IMR-90 (cell line): Measurements from ENCODE around the gene MTR. TPM values are rescaled to one million over a fixed set of nuclear protein-coding genes. Genes with fewer than 3 reads are reported as not detected.

Experiments
- ATAC-seq: fragments of 200-7000 bp; cut with Tn5 transposase; 2 replicates; pipeline ENCODE4 v1.9.1; 2020; ENCODE audit warnings: low read depth, mild to moderate bottlenecking, moderate library complexity
- BruUV-seq: library from RNA; stranded (reverse); fragments of 400-500 nt; replicated peaks from 2 replicates; lab custom pipeline; 2021; lab: Mats Ljungman, UMichigan
- CTCF ChIA-PET: fragments of 300-600 bp; formaldehyde crosslinking; extraction: SDS; loops from one replicate; lab custom pipeline; 2021; ENCODE audit warnings: antibody characterized with exemption; lab: Yijun Ruan, JAX
- POLR2A ChIA-PET: fragments of 300-600 bp; sonication (Branson Sonifier 250); formaldehyde crosslinking; loops from one replicate; lab custom pipeline; 2022; ENCODE audit warnings: antibody characterized with exemption; ENCODE audit not compliant: unreplicated experiment; lab: Charles Lee
- DNase-seq: peaks from one replicate; pipeline ENCODE4 v3.0.0; 2013
- H2AFZ ChIP-seq: replicated peaks from 2 replicates; pipeline ENCODE3; 2013; ENCODE audit warnings: low read length, mild to moderate bottlenecking; ENCODE audit not compliant: poor library complexity
- H2AK5ac ChIP-seq: 2 replicates; pipeline ENCODE4 v1.6.1; 2013; ENCODE audit warnings: low read depth, low read length, inconsistent platforms
- H2AK9ac ChIP-seq: replicated peaks from 2 replicates; pipeline ENCODE3; 2013; ENCODE audit warnings: mild to moderate bottlenecking, low read depth, low read length, moderate library complexity; ENCODE audit not compliant: poor library complexity
- H2BK120ac ChIP-seq: 2 replicates; pipeline ENCODE4 v1.6.1; 2013; ENCODE audit warnings: low read depth, low read length, inconsistent platforms
- H2BK15ac ChIP-seq: 3 replicates; pipeline ENCODE4 v1.6.1; 2013; ENCODE audit warnings: low read depth, low read length, inconsistent platforms
- H2BK20ac ChIP-seq: 2 replicates; pipeline ENCODE4 v1.6.1; 2013; ENCODE audit warnings: low read depth, mild to moderate bottlenecking, inconsistent platforms, low read length, moderate library complexity
- H2BK5ac ChIP-seq: 2 replicates; pipeline ENCODE4 v1.6.1; 2013; ENCODE audit warnings: mild to moderate bottlenecking, low read depth, low read length, inconsistent platforms; ENCODE audit not compliant: poor library complexity, severe bottlenecking
- H3K14ac ChIP-seq: replicated peaks from 2 replicates; pipeline ENCODE4 v1.6.1; 2013; ENCODE audit warnings: low read depth, low read length, inconsistent platforms
- H3K18ac ChIP-seq: 2 replicates; pipeline ENCODE4 v1.6.1; 2013; ENCODE audit warnings: low read depth, low read length, control low read depth
- H3K23ac ChIP-seq: 2 replicates; pipeline ENCODE4 v1.6.1; 2013; ENCODE audit warnings: low read depth, low read length, inconsistent platforms
- H3K27ac ChIP-seq: 2 replicates; pipeline ENCODE4 v1.5.1; 2013; ENCODE audit warnings: mild to moderate bottlenecking, control low read depth, low read length; ENCODE audit not compliant: insufficient read depth
- H3K27me3 ChIP-seq: 2 replicates; pipeline ENCODE4 v1.6.1; 2013; ENCODE audit warnings: low read length; ENCODE audit not compliant: control insufficient read depth, insufficient read depth
- H3K36me3 ChIP-seq: 2 replicates; pipeline ENCODE4 v1.6.1; 2013; ENCODE audit warnings: low read length, mixed read lengths; ENCODE audit not compliant: control insufficient read depth, insufficient read depth
- H3K4ac ChIP-seq: 2 replicates; pipeline ENCODE4 v1.6.1; 2013; ENCODE audit warnings: low read depth, low read length, inconsistent platforms
- H3K4me1 ChIP-seq: 2 replicates; pipeline ENCODE4 v1.6.1; 2013; ENCODE audit warnings: low read length, mixed read lengths; ENCODE audit not compliant: control insufficient read depth, insufficient read depth
- H3K4me2 ChIP-seq: 2 replicates; pipeline ENCODE4 v1.6.1; 2013; ENCODE audit warnings: low read depth, mild to moderate bottlenecking, control low read depth, low read length, moderate library complexity
- H3K4me3 ChIP-seq: 2 replicates; pipeline ENCODE4 v1.5.1; 2013; ENCODE audit warnings: low read depth, mild to moderate bottlenecking, control low read depth, low read length, moderate library complexity; ENCODE audit not compliant: insufficient read depth
- H3K56ac ChIP-seq: 2 replicates; pipeline ENCODE4 v1.6.1; 2013; ENCODE audit warnings: low read length, inconsistent platforms; ENCODE audit not compliant: insufficient read depth; ENCODE audit errors: extremely low read depth
- H3K79me1 ChIP-seq, 2 experiments: 2 replicates each; pipeline ENCODE4 v1.6.1; 2013; ENCODE audit warnings: low read length in 2 of 2, inconsistent platforms in 1 of 2, low read depth in 1 of 2
- H3K9ac ChIP-seq: 2 replicates; pipeline ENCODE4 v1.6.1; 2013; ENCODE audit warnings: low read depth, low read length, control low read depth
- H3K9me1 ChIP-seq: 2 replicates; pipeline ENCODE4 v1.6.1; 2013; ENCODE audit warnings: low read length, inconsistent platforms; ENCODE audit not compliant: insufficient read depth
- H3K9me3 ChIP-seq: 2 replicates; pipeline ENCODE4 v1.6.1; 2013; ENCODE audit warnings: low read length; ENCODE audit not compliant: control insufficient read depth, insufficient read depth
- H4K20me1 ChIP-seq: 2 replicates; pipeline ENCODE4 v1.6.1; 2013; ENCODE audit warnings: low read length, inconsistent platforms; ENCODE audit not compliant: insufficient read depth
- H4K5ac ChIP-seq: 2 replicates; pipeline ENCODE4 v1.6.1; 2013; ENCODE audit warnings: mild to moderate bottlenecking, low read depth, low read length, control low read depth
- H4K8ac ChIP-seq, 2 experiments: 2 replicates each; pipeline ENCODE4 v1.6.1; 2013; ENCODE audit warnings: low read depth in 2 of 2, low read length in 2 of 2, control low read depth in 1 of 2, inconsistent platforms in 1 of 2
- H4K91ac ChIP-seq: 2 replicates; pipeline ENCODE4 v1.6.1; 2013; ENCODE audit warnings: low read depth, low read length, inconsistent platforms; ENCODE audit not compliant: insufficient read depth
- CEBPB ChIP-seq: IDR thresholded peaks from 2 replicates; pipeline ENCODE4 v1.6.1; 2012; ENCODE audit warnings: low read depth, low read length, improper control_type of control experiment
- CHD1 ChIP-seq: IDR thresholded peaks from 2 replicates; pipeline ENCODE4 v1.6.1; 2012; ENCODE audit warnings: low read depth, low read length, improper control_type of control experiment
- FOS ChIP-seq: fragments of 150-350 bp; IDR thresholded peaks from 2 replicates; pipeline ENCODE4 v1.6.1; 2016; ENCODE audit warnings: low read depth, low read length
- MAZ ChIP-seq: IDR thresholded peaks from 2 replicates; pipeline ENCODE4 v1.6.1; 2012; ENCODE audit warnings: low read depth, mild to moderate bottlenecking, low read length, improper control_type of control experiment, moderate library complexity, borderline replicate concordance
- MXI1 ChIP-seq: IDR thresholded peaks from 2 replicates; pipeline ENCODE4 v1.6.1; 2012; ENCODE audit warnings: low read depth, mild to moderate bottlenecking, low read length, moderate library complexity, borderline replicate concordance
- RAD21 ChIP-seq: IDR thresholded peaks from 2 replicates; pipeline ENCODE4 v1.6.1; 2012; ENCODE audit warnings: low read length, improper control_type of control experiment
- SMC3 ChIP-seq: fragments of 150-350 bp; IDR thresholded peaks from 2 replicates; pipeline ENCODE4 v1.6.1; 2016; ENCODE audit warnings: low read depth, mild to moderate bottlenecking, antibody characterized with exemption, low read length, moderate library complexity
- USF2 ChIP-seq: fragments of 150-350 bp; IDR thresholded peaks from 2 replicates; pipeline ENCODE4 v1.6.1; 2017; ENCODE audit warnings: mild to moderate bottlenecking, antibody characterized with exemption, low read length, low read depth
- WGBS, 2 experiments: methylation state at CpG; one replicate each; pipeline versions ENCODE4 v1.1.5 to v1.1.7; 2013; ENCODE audit warnings: missing lambda C conversion rate in 2 of 2; ENCODE audit not compliant: insufficient read length in 1 of 2; ENCODE audit errors: extremely low coverage in 2 of 2; 5-methylcytosine and 5-hydroxymethylcytosine counted together
- dilution Hi-C: fragments of 300-500 bp; cut with HindIII; formaldehyde crosslinking; loops from one replicate; pipeline ENCODE4 v1.14.3; 2018; ENCODE audit warnings: low sequenced_read_pairs; ENCODE audit not compliant: unreplicated experiment
- in situ Hi-C: fragments of 300-500 bp; cut with MboI; formaldehyde crosslinking; loops from 3 replicates; pipeline ENCODE4 v1.14.3; 2019; ENCODE audit warnings: low sequenced_read_pairs, inconsistent platforms, mixed read lengths
- intact Hi-C: fragments of 100-400 bp; cut with micrococcal nuclease; formaldehyde crosslinking; loops from 2 replicates; pipeline ENCODE4 v1.10.0; 2022
- polyA plus RNA-seq, 3 experiments: library from polyadenylated mRNA; depleted of rRNA; stranded (reverse); fragments of >200 nt; gene quantifications; 2 replicates each; pipeline ENCODE4 v1.2.3, GENCODE V29; 2012; ENCODE audit warnings: low replicate concordance in 1 of 3
- total RNA-seq: library from RNA; depleted of rRNA; stranded (reverse); fragments of >200 nt; gene quantifications from 2 replicates; pipeline ENCODE4 v1.2.3, GENCODE V29; 2012

Gene MTR
- total and polyA plus RNA-seq, 2 of the 4 experiments (the other 2 are of a cell fraction): 7.7 to 31.0 TPM

- no peak overlapping the region for H2AK5ac ChIP-seq
- no peak overlapping the region for H3K4me2 ChIP-seq
- POLR2A ChIA-PET: no interaction called here
- intact Hi-C loops (no loop called here), dilution Hi-C loops (no loop called here), in situ Hi-C loops (no loop called here)
- no peak overlapping the region for H2BK20ac ChIP-seq
- H3K4me3 ChIP-seq: no peak overlapping the region
- no peak overlapping the region for H3K9ac ChIP-seq
- H3K18ac ChIP-seq: no peak overlapping the region
- no peak overlapping the region for H3K23ac ChIP-seq
- no peak overlapping the region for H4K5ac ChIP-seq
- no TSS peak for BruUV-seq
- H3K4ac ChIP-seq: no peak overlapping the region
- no peak overlapping the region for H2AFZ ChIP-seq
- H2BK120ac ChIP-seq: no peak overlapping the region
- no peak overlapping the region for H2BK15ac ChIP-seq
- H4K91ac ChIP-seq: no peak overlapping the region
- no peaks in the 10 kb centered on the region for H3K4me1 ChIP-seq
- H3K56ac ChIP-seq: no peak overlapping the region
- no peak overlapping the region for H3K27ac ChIP-seq
- CTCF ChIA-PET: no interaction called here
- H4K8ac ChIP-seq: no peak overlapping the region
- H4K20me1 ChIP-seq: no peaks in the 10 kb centered on the region
- H3K27me3 ChIP-seq: no peaks in the 10 kb centered on the region
- TF ChIP-seq MAZ (no peak), CHD1 (no peak), RAD21 (no peak), USF2 (no peak), FOS (no peak), CEBPB (no peak), MXI1 (no peak), SMC3 (no peak)
- peaks cover 19% of the 10 kb centered on the region for H3K9me3 ChIP-seq
- no peaks in the 10 kb centered on the region for H3K9me1 ChIP-seq
- no peaks in the 10 kb centered on the region for H3K36me3 ChIP-seq
- WGBS, 2 experiments: no CpG with 5 or more reads among the region's 5 CpGs
- no peaks in the 10 kb centered on the region for H3K79me1 ChIP-seq
- H3K14ac ChIP-seq: no peak overlapping the region
- no peak overlapping the region for H2BK5ac ChIP-seq
- no peak overlapping the region for H2AK9ac ChIP-seq
- no peak for ATAC-seq
- no peak for DNase-seq
Observed at GRCh38 chr1:236950365-236950764, 155.3 kb downstream of the MTR start.
